Neural progenitor cell (in vitro differentiated cells): ENCODE data around the gene NDUFV3. TPM values are rescaled to one million over a fixed set of nuclear protein-coding genes. Genes with fewer than 3 reads are reported as not detected.

Experiments
- DNase-seq: peaks from one replicate; pipeline ENCODE4 v3.0.0-alpha.2; 2016; ENCODE audit warnings: low spot score
- H2AFZ ChIP-seq: fragments of 200-600 bp; sonication (generic); replicated peaks from 2 replicates; pipeline ENCODE4 v1.6.1; 2016; ENCODE audit warnings: antibody characterized with exemption
- H3F3A ChIP-seq: fragments of 200-600 bp; sonication (generic); 2 replicates; pipeline ENCODE4 v1.6.1; 2016; ENCODE audit warnings: antibody characterized with exemption, low read depth
- H3K27ac ChIP-seq: fragments of 200-600 bp; sonication (generic); 2 replicates; pipeline ENCODE4 v1.5.1; 2016; ENCODE audit warnings: mild to moderate bottlenecking
- H3K27me3 ChIP-seq: fragments of 200-600 bp; sonication (generic); 2 replicates; pipeline ENCODE4 v1.6.1; 2016; ENCODE audit warnings: mild to moderate bottlenecking, moderate library complexity
- H3K36me3 ChIP-seq: fragments of 200-600 bp; sonication (generic); 2 replicates; pipeline ENCODE4 v1.5.1; 2016
- H3K4me1 ChIP-seq: fragments of 200-600 bp; sonication (generic); 2 replicates; pipeline ENCODE4 v1.6.1; 2016; ENCODE audit warnings: mixed run types
- H3K4me2 ChIP-seq: fragments of 200-600 bp; sonication (generic); 2 replicates; pipeline ENCODE4 v1.6.1; 2016
- H3K4me3 ChIP-seq: fragments of 200-600 bp; sonication (generic); 2 replicates; pipeline ENCODE4 v1.5.1; 2016
- H3K79me2 ChIP-seq: fragments of 200-600 bp; sonication (generic); 2 replicates; pipeline ENCODE4 v1.6.1; 2016; ENCODE audit warnings: low read depth
- H3K9ac ChIP-seq: fragments of 200-600 bp; sonication (generic); 2 replicates; pipeline ENCODE4 v1.6.1; 2016
- H3K9me3 ChIP-seq: fragments of 200-600 bp; sonication (generic); 2 replicates; pipeline ENCODE4 v1.5.1; 2016; ENCODE audit warnings: low read depth
- H4K20me1 ChIP-seq: fragments of 200-600 bp; sonication (generic); 2 replicates; pipeline ENCODE4 v1.6.1; 2016; ENCODE audit warnings: low read depth
- H3K27ac Mint-ChIP-seq: 3 replicates; pipeline ENCODE4 v1.8.0; 2021; ENCODE audit warnings: mixed read lengths
- H3K27me3 Mint-ChIP-seq: 2 replicates; pipeline ENCODE4 v1.8.0; 2022; ENCODE audit warnings: low read depth, mild to moderate bottlenecking, inconsistent platforms, moderate library complexity, mixed read lengths; ENCODE audit not compliant: insufficient read depth
- H3K36me3 Mint-ChIP-seq: 3 replicates; pipeline ENCODE4 v1.8.0; 2021; ENCODE audit warnings: mixed read lengths
- H3K4me1 Mint-ChIP-seq: 3 replicates; pipeline ENCODE4 v1.8.0; 2021; ENCODE audit warnings: mixed read lengths
- H3K4me3 Mint-ChIP-seq: 3 replicates; pipeline ENCODE4 v1.8.0; 2021; ENCODE audit warnings: mild to moderate bottlenecking, moderate library complexity, mixed read lengths
- H3K9me3 Mint-ChIP-seq: 3 replicates; pipeline ENCODE4 v1.8.0; 2020; ENCODE audit warnings: mixed read lengths
- CTCF ChIP-seq: fragments of 200-600 bp; sonication (generic); IDR thresholded peaks from 2 replicates; pipeline ENCODE4 v1.5.1; 2017; ENCODE audit warnings: antibody characterized with exemption, mild to moderate bottlenecking
- EZH2 ChIP-seq: fragments of 200-600 bp; sonication (generic); IDR thresholded peaks from 2 replicates; pipeline ENCODE4 v1.6.1; 2017; ENCODE audit warnings: antibody characterized with exemption, mild to moderate bottlenecking, moderate library complexity
- EZH2phosphoT487 ChIP-seq: fragments of 200-600 bp; sonication (generic); IDR thresholded peaks from 2 replicates; pipeline ENCODE4 v1.6.1; 2017; ENCODE audit warnings: antibody characterized with exemption
- total RNA-seq: library from RNA; depleted of rRNA; stranded (reverse); fragments of >200 nt; gene quantifications from 2 replicates; pipeline ENCODE4 v1.2.3, GENCODE V29; 2015; ENCODE audit warnings: low replicate concordance

The NDUFV3 gene
- total RNA-seq, 1 donor from 2014 or later: 16.7 TPM

- Mint-ChIP-seq H3K4me3 (no peak overlapping the region), H3K9me3 (no peaks in the 10 kb centered on the region), H3K36me3 (peaks cover 21% of the 10 kb centered on the region), H3K27ac (no peak overlapping the region), H3K27me3 (peaks cover 3% of the 10 kb centered on the region), H3K4me1 (no peaks in the 10 kb centered on the region)
- no peak overlapping the region for H3K4me3 ChIP-seq
- H2AFZ ChIP-seq: no peak overlapping the region
- no peak overlapping the region for H3K27ac ChIP-seq
- no peaks in the 10 kb centered on the region for H3F3A ChIP-seq
- H3K9ac ChIP-seq: no peak overlapping the region
- H3K4me1 ChIP-seq: no peaks in the 10 kb centered on the region
- no peaks in the 10 kb centered on the region for H3K36me3 ChIP-seq
- H3K4me2 ChIP-seq: no peak overlapping the region
- H3K79me2 ChIP-seq: no peaks in the 10 kb centered on the region
- H3K9me3 ChIP-seq: no peaks in the 10 kb centered on the region
- TF ChIP-seq EZH2phosphoT487 (no peak), EZH2 (no peak), CTCF (no peak)
- H4K20me1 ChIP-seq: no peaks in the 10 kb centered on the region
- no peaks in the 10 kb centered on the region for H3K27me3 ChIP-seq
- DNase-seq: no peak
Measured at GRCh38 chr21:42851812-42852665, 41.1 kb upstream of the NDUFV3 start.

- no peaks in the 10 kb centered on the region for H3K9me3 Mint-ChIP-seq
- Histone ChIP-seq H4K20me1 (peaks cover 5% of the 10 kb centered on the region), H2AFZ (no peak overlapping the region), H3K9me3 (no peaks in the 10 kb centered on the region), H3K36me3 (no peaks in the 10 kb centered on the region), H3K4me3 (no peak overlapping the region), H3K79me2 (no peaks in the 10 kb centered on the region), H3K4me2 (no peak overlapping the region), H3F3A (no peaks in the 10 kb centered on the region), H3K27ac (no peak overlapping the region), H3K9ac (no peak overlapping the region), H3K4me1 (no peaks in the 10 kb centered on the region), H3K27me3 (no peaks in the 10 kb centered on the region)
- DNase-seq: no peak
- no peak overlapping the region for H3K27ac Mint-ChIP-seq
- H3K4me3 Mint-ChIP-seq: no peak overlapping the region
- peaks cover 2% of the 10 kb centered on the region for H3K4me1 Mint-ChIP-seq
- H3K36me3 Mint-ChIP-seq: peaks cover 17% of the 10 kb centered on the region
- H3K27me3 Mint-ChIP-seq: peaks cover 3% of the 10 kb centered on the region
- TF ChIP-seq CTCF: no peak
- no peak for TF ChIP-seq EZH2phosphoT487
- TF ChIP-seq EZH2: no peak
Measured at GRCh38 chr21:42852925-42853570, 40.1 kb upstream of the NDUFV3 start.

- H3K4me1 ChIP-seq: no peaks in the 10 kb centered on the region
- no peak overlapping the region for H2AFZ ChIP-seq
- no peaks in the 10 kb centered on the region for H3F3A ChIP-seq
- Mint-ChIP-seq H3K27me3 (peaks cover 3% of the 10 kb centered on the region), H3K27ac (no peak overlapping the region), H3K4me3 (no peak overlapping the region), H3K36me3 (peaks cover 16% of the 10 kb centered on the region), H3K4me1 (peaks cover 2% of the 10 kb centered on the region), H3K9me3 (no peaks in the 10 kb centered on the region)
- peaks cover 5% of the 10 kb centered on the region for H4K20me1 ChIP-seq
- H3K4me2 ChIP-seq: no peak overlapping the region
- peaks cover 6% of the 10 kb centered on the region for H3K79me2 ChIP-seq
- H3K9ac ChIP-seq: no peak overlapping the region
- no peak for TF ChIP-seq EZH2
- TF ChIP-seq EZH2phosphoT487: no peak
- TF ChIP-seq CTCF: no peak
- H3K4me3 ChIP-seq: no peak overlapping the region
- H3K9me3 ChIP-seq: no peaks in the 10 kb centered on the region
- H3K36me3 ChIP-seq: no peaks in the 10 kb centered on the region
- H3K27ac ChIP-seq: no peak overlapping the region
- no peak for DNase-seq
- no peaks in the 10 kb centered on the region for H3K27me3 ChIP-seq
Measured at GRCh38 chr21:42853621-42854020, 39.5 kb upstream of the NDUFV3 start.
